ENCODE results near the gene MICU1. TPM values are rescaled to one million over a fixed set of nuclear protein-coding genes. Genes with fewer than 3 reads are reported as not detected.
A peak's percentile ranks its signal among the peaks of the same experiment; 100 is the strongest.
"Not testable (repeated sequence)": the region's sequence is repeated elsewhere in the genome, so short reads cannot be mapped to it uniquely, and the experiment has no call there.

The MICU1 gene
- polyA plus RNA-seq, 1 of the 3 experiments (the other 2 are of a cell fraction): 24.6 TPM

DNA sequence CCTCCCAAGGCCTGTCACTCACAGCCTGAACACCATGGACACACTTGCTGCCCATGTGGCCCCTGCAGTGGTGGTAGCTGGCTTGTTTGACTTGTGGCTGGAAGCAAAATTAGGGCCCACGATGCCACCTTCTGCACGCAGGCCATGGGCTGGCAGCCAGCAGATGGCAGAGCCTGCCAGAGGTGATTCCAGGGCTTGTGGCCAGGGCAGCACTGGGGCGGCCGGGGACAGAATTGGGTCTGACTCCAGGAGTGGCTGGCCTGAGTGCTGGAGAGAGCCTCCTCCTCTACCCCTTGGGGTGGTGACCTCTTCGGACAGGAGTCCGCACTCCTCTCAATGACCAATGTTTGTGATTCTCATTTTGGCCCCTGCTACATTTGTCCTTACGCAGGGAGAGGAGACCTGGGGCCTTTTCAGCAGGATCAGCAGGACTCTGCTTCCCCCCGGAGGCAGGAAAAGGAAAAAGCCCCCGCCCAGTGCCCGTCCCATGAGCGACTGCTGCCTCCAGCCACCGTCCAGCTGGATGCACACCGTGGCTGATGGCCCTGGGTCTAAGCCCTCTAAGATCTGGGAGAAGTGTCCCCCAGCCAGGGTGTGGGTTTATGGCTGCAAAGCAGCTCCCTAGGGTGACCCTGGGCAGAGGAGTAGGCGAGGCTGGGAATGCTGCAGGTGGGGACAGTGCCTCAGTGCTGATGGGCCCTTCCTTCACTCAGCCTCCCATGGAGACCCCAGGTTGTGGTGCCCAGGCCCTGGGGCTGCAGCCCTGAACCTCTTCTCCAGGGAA, 297.6 kb downstream of the MICU1 start:
- H3K9me3 ChIP-seq: no peaks in the 10 kb centered on the region
- peaks cover 0 to 4% of the 10 kb centered on the region in 2 experiments for H3K36me3 ChIP-seq (replicated peaks in 1 of 2; ENCODE audit: control insufficient read depth in 1 of 2, insufficient read depth in 2 of 2, low read length in 1 of 2)
- peaks cover 16 to 72% of the 10 kb centered on the region in 2 experiments for H3K4me1 ChIP-seq (ENCODE audit: control insufficient read depth in 1 of 2, insufficient read depth in 2 of 2, low read depth in 1 of 2, low read length in 1 of 2)
- no peaks in the 10 kb centered on the region for H4K20me1 ChIP-seq (ENCODE audit: insufficient read depth)
- H3K27me3 ChIP-seq (ENCODE audit: insufficient read depth): no peaks in the 10 kb centered on the region
- 38% methylated on average over 5 of the region's 14 CpGs for WGBS (ENCODE audit: low lambda C conversion rate)
- TF ChIP-seq RCOR1 (IDR thresholded peaks at IDR 0.05; ENCODE audit: low read length): no peak
- TF ChIP-seq SMC3 (IDR thresholded peaks at IDR 0.05; ENCODE audit: low read depth, low read length): peak; percentile 64
- TF ChIP-seq, protein P1, sequence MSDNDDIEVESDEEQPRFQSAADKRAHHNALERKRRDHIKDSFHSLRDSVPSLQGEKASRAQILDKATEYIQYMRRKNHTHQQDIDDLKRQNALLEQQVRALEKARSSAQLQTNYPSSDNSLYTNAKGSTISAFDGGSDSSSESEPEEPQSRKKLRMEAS (IDR thresholded peaks at IDR 0.05; ENCODE audit: low read depth): no peak
- TF ChIP-seq RAD21 (IDR thresholded peaks at IDR 0.05; ENCODE audit: low read length): peak; percentile 85
- TF ChIP-seq, protein P2, sequence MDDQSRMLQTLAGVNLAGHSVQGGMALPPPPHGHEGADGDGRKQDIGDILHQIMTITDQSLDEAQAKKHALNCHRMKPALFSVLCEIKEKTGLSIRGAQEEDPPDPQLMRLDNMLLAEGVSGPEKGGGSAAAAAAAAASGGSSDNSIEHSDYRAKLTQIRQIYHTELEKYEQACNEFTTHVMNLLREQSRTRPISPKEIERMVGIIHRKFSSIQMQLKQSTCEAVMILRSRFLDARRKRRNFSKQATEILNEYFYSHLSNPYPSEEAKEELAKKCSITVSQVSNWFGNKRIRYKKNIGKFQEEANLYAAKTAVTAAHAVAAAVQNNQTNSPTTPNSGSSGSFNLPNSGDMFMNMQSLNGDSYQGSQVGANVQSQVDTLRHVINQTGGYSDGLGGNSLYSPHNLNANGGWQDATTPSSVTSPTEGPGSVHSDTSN (IDR thresholded peaks at IDR 0.05): no peak
- TF ChIP-seq, protein P3, sequence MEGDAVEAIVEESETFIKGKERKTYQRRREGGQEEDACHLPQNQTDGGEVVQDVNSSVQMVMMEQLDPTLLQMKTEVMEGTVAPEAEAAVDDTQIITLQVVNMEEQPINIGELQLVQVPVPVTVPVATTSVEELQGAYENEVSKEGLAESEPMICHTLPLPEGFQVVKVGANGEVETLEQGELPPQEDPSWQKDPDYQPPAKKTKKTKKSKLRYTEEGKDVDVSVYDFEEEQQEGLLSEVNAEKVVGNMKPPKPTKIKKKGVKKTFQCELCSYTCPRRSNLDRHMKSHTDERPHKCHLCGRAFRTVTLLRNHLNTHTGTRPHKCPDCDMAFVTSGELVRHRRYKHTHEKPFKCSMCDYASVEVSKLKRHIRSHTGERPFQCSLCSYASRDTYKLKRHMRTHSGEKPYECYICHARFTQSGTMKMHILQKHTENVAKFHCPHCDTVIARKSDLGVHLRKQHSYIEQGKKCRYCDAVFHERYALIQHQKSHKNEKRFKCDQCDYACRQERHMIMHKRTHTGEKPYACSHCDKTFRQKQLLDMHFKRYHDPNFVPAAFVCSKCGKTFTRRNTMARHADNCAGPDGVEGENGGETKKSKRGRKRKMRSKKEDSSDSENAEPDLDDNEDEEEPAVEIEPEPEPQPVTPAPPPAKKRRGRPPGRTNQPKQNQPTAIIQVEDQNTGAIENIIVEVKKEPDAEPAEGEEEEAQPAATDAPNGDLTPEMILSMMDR (IDR thresholded peaks at IDR 0.05): peak; percentile 60
- TF ChIP-seq, protein P4, sequence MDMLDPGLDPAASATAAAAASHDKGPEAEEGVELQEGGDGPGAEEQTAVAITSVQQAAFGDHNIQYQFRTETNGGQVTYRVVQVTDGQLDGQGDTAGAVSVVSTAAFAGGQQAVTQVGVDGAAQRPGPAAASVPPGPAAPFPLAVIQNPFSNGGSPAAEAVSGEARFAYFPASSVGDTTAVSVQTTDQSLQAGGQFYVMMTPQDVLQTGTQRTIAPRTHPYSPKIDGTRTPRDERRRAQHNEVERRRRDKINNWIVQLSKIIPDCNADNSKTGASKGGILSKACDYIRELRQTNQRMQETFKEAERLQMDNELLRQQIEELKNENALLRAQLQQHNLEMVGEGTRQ (IDR thresholded peaks at IDR 0.05; ENCODE audit: borderline replicate concordance, low read depth, low read length): no peak
- 0 out of 2 replicates have a peak, but pooled peaks have one; percentile 11 for TF ChIP-seq NRF1 (IDR thresholded peaks at IDR 0.05; ENCODE audit: low read depth, low read length)
- peak in 1 of 2 experiments; percentile 33; a peak in 2 of 4 replicates for TF ChIP-seq EP300 (IDR thresholded peaks at IDR 0.05; ENCODE audit: borderline replicate concordance in 1 of 2, low read depth in 1 of 2, low read length in 1 of 2)
- TF ChIP-seq GABPA (IDR thresholded peaks at IDR 0.05; ENCODE audit: low read depth): no peak
- peak; percentile 23; the same call in 1 of the 2 replicates for TF ChIP-seq NFIC (IDR thresholded peaks at IDR 0.05; ENCODE audit: borderline replicate concordance)
- TF ChIP-seq MXI1 (IDR thresholded peaks at IDR 0.05; ENCODE audit: low read depth, low read length): peak; percentile 63
- TF ChIP-seq POLR2AphosphoS5 (IDR thresholded peaks at IDR 0.05; ENCODE audit: low read depth, low read length): no peak
- TF ChIP-seq FOSL2 (IDR thresholded peaks at IDR 0.05; ENCODE audit: borderline replicate concordance, low read depth): no peak
- TF ChIP-seq TCF12 (IDR thresholded peaks at IDR 0.05): no peak
- peak; percentile 35 for TF ChIP-seq CHD2 (IDR thresholded peaks at IDR 0.05; ENCODE audit: low read length, partially characterized antibody)
- H3K4me2 ChIP-seq: no peak overlapping the region
- no peak overlapping the region for H2AFZ ChIP-seq (ENCODE audit: low read depth)
- ChIA-PET POLR2A (interaction anchor here (15.0 kb wide), 1 partner anchor 53 kb away, joined by 234 read pairs; the partner anchor contains the start of gene DDIT4), CTCF (interaction anchor here (0.6 to 14.0 kb wide), 29 partner anchors 8 to 436 kb away, joined by 3 to 198 read pairs (median 4); partner anchors contain the start of gene DDIT4)
- H3K4me3 ChIP-seq (ENCODE audit: low read depth in 2 of 2, low read length in 1 of 2): no peak overlapping the region
- H3K9ac ChIP-seq: no peak overlapping the region
- H3K79me2 ChIP-seq (ENCODE audit: insufficient read depth): no peaks in the 10 kb centered on the region
- peak overlapping the region in 1 of 2 experiments; percentile 91; a peak in 2 of 4 replicates for H3K27ac ChIP-seq (ENCODE audit: low read depth in 2 of 2, low read length in 1 of 2)
- H3F3A ChIP-seq (replicated peaks; ENCODE audit: insufficient read depth): peaks cover 8% of the 10 kb centered on the region
- DNase-seq: peak; percentile 81
- H3K9me2 ChIP-seq: no peaks in the 10 kb centered on the region

DNA sequence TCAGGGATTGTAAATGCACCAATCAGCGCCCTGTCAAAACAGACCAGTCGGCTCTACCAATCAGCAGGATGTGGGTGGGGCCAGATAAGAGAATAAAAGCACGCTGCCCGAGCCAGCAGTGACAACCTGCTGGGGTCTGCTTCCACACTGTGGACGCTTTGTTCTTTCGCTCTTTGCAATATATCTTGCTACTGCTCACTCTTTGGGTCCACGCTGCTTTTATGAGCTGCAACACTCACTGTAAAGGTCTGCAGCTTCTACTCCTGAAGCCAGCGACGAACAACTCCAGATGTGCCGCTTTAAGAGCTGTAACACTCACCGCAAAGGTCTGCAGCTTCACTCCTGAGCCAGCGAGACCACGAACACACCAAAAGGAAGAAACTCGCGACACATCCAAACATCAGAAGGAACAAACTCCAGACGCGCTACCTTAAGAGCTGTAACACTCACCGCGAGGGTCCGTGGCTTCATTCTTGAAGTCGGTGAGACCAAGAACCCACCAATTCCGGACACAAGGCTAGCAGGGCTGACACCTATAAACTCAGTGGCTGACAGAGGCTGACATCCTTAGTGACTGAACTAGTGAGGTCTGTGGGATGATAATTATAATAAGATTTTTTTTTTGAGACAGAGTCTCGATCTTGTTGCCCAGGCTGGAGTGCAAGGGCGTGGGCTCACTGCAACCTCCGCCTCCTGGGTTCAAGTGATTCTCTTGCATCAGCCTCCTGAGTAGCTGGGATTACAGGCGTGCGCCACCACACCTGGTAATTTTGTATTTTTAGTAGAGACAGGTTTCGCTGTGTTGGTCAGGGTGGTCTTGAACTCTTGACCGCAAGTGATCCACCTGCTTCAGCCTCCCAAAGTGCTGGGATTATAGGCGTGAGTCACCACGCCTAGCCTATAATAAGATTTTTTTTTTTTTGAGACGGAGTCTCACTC, 298.9 kb downstream of the MICU1 start:
- 95% methylated on average over 32 of the region's 32 CpGs for WGBS (ENCODE audit: low lambda C conversion rate)
- CTCF ChIA-PET: interaction anchor here (0.7 to 14.0 kb wide), 10 partner anchors 8 to 430 kb away, joined by 3 to 198 read pairs (median 4); partner anchors contain the start of gene DDIT4
- H3K27me3 ChIP-seq (ENCODE audit: insufficient read depth); H3K27ac ChIP-seq (ENCODE audit: low read depth in 2 of 2, low read length in 1 of 2); H3K36me3 ChIP-seq (replicated peaks in 1 of 2; ENCODE audit: control insufficient read depth in 1 of 2, insufficient read depth in 2 of 2, low read length in 1 of 2); H3K9ac ChIP-seq; H3K79me2 ChIP-seq (ENCODE audit: insufficient read depth); H2AFZ ChIP-seq (ENCODE audit: low read depth); H3K9me2 ChIP-seq; H3K4me3 ChIP-seq (ENCODE audit: low read depth in 2 of 2, low read length in 1 of 2); H3F3A ChIP-seq (replicated peaks; ENCODE audit: insufficient read depth); H3K9me3 ChIP-seq; H3K4me2 ChIP-seq; DNase-seq; H4K20me1 ChIP-seq (ENCODE audit: insufficient read depth): not testable (repeated sequence)
- H3K4me1 ChIP-seq (ENCODE audit: control insufficient read depth in 1 of 2, insufficient read depth in 2 of 2, low read depth in 1 of 2, low read length in 1 of 2): peaks cover 17 to 74% of the 10 kb centered on the region in 2 experiments
- POLR2A ChIA-PET: interaction anchor here (1.2 to 15.0 kb wide), 2 partner anchors 51 to 66 kb away, joined by 3 to 234 read pairs; partner anchors contain the start of gene DDIT4
